ENCODE data around the gene GPC3.

- TF ChIP-seq EZH2 (IDR thresholded peaks at IDR 0.05; ENCODE audit: borderline replicate concordance, low read depth, low read length, severe bottlenecking) (no peak), CTCF (IDR thresholded peaks at IDR 0.05; ENCODE audit: extremely low read depth in 1 of 2, insufficient read depth in 1 of 2, low read depth in 1 of 2, low read length in 2 of 2) (no peak), MAX (IDR thresholded peaks at IDR 0.05; ENCODE audit: insufficient read depth, insufficient read length) (no peak), MYC (IDR thresholded peaks at IDR 0.05; ENCODE audit: low read depth, low read length) (no peak), POLR2A (IDR thresholded peaks at IDR 0.05; ENCODE audit: low read depth, low read length) (no peak), JUN (IDR thresholded peaks at IDR 0.05; ENCODE audit: borderline replicate concordance, insufficient read depth, insufficient read length, low read depth) (no peak), GATA2 (IDR thresholded peaks at IDR 0.05; ENCODE audit: insufficient read depth, insufficient read length, low read depth, low read length) (no peak), POLR2AphosphoS5 (IDR thresholded peaks at IDR 0.05; ENCODE audit: insufficient read depth, low read depth, low read length) (no peak)
Observed at GRCh38 chrX:133910539-133910938, 74.9 kb downstream of the GPC3 start.
